ENCODE measurements around the gene ASS1.
A peak's percentile ranks its signal among the peaks of the same experiment; 100 is the strongest.

Gene ASS1

DNA sequence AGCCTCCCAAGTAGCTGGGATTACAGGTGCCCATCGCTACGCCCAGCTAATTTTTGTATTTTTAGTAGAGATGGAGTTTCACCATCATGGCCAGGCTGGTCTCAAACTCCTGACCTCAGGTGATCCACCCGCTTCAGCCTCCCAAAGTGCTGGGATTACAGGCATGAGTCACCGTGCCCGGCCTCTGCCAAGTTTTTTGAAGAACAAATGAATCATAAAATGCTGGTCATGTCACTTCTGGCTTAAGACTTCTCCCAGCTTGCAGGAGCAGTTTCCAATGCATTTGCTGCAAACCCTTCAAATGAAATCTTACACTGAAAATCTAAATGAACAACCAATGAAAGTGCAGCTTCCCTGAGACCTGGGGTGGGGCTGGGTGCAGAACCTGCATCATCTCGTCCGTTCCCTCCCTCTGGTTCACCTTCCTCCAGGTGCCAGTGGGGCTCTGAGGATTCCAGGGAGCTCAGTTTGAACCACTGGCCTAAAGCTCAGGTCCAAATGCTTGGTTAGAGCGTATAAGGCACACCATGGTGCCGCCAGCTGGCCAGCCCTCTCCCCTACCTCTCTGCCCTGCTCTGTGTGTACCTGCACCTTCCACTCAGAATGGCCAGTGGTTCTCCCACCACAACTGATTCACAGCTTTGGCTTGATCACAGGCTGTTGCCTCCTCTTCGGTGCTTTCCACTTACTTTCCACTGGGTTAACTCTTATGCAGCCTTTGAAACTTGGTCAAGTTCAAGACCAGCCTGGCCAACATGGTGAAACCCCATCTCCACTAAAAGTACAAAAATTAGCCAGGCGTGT, 94.9 kb downstream of the ASS1 start:
- DNase-seq = no peak

DNA sequence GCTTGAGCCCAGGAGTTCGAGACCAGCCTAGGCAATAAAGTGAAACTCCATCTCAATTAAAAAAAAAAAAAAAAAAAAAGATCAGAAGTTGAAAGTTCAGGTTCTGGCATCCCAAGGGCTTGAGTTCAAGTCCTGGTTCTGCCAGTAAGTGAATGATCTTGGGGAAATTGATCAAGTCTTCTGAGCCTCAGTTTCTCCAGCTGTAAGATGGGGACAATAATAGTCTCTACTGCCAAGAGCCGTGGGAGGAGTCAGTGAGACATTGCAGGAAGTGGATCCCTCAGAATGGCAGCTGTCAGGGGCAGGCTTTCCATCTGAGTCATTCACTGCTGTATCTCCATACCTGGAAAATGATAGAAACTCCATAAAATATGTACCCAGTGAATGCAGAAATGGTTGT, 96.8 kb downstream of the ASS1 start:
- no peak for DNase-seq

DNA sequence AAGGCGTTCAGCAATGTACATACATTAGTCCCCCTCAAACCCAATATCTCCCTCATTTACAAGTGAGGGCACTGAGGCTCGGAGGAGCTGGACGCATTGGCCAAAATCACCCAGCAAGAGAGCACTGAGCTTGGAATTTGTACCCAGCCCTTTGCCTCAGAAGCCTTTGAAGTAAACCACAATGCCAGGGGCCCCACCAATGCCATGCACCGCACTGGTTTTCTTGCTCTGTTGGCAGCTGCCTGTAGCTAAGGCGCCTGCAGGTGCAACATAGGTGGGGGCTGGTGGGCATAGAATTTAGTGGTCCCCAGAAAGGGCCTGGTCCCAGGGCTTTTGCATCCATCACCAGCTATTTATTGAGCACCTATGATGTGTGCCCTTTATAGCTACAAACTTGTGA, 97.3 kb downstream of the ASS1 start:
- no peak for DNase-seq

DNA sequence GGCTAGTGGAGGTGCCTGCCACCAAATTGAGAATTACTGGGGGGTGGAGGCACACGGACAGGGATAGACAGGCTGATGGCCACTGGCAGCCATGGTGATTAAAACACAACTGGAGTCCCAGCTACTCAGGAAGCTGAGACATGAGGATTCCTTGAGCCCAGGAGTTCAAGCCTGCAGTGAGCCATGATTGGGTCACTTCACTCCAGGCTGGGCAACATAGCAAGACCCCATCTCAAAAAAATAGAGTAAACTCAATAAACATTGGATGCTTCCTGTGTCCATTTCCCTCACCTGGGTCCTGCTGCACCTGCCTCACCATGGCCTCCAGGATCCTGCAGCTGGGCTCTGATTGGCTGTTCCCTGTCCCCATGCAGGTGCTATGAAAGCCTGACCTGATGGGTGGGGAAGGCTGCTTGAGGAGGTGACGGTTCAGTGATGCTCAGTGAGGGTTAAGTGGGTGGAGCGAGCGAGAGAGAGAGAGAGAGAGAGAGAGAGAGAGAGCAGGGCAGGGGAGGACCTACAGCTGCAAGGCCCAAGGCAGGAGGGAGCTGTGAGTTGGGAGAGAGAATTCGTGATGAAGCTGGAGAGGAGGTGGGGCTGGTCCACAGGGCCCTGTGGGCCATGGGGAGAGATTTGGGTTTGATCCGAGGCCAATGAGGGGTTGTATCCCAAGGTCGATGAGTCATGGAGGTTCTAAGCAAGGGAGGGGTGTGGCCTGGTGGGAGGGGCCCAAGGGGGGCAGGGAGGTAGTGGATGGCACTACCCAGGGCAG, 97.9 kb downstream of the ASS1 start:
- peak; percentile 89 for DNase-seq

- no peak for DNase-seq
Observed at GRCh38 chr9:130543368-130543767, 98.6 kb downstream of the ASS1 start.

DNA sequence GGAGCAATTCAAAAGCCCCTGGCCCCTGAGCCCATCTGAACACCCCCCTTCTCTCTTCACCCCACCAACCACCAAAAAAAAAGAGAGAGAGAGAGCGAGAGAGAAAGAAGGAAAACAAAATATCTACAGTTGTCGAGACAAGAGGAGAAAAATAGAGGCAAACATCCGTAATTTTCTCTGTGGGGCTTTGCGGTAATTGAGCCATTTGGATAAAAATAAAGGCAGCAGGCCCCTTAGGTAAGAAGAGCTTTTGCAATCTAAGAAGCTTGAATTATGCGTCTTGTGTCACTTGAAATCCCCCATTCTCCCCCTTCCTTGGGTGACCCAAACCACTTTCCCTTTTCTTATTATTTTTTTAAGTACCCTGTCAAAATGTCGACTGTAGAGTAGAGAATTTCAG, 99.1 kb downstream of the ASS1 start:
- DNase-seq = no peak

DNA sequence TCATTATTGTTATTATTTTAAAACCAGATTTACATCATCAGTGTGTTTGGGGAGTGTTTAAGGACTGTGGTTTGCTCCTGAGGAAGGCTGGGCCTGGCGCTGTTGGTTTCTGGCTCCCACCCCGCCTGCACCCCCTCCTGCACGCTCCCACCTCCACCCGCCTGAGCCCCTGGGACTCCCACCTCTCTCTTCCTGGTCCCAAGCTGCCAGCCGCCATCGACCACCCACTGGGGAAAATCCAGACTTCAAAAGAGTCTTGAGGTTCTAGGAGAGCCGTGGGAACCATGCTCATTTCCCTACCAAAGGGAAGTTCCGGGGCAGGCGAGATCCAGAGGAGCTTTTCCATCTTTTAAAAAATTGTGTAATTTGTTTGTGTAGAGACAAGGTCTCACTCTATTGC, 99.6 kb downstream of the ASS1 start:
- DNase-seq = no peak

- no peak for DNase-seq
Observed at GRCh38 chr9:130548103-130548502, 103.3 kb downstream of the ASS1 start.

DNA sequence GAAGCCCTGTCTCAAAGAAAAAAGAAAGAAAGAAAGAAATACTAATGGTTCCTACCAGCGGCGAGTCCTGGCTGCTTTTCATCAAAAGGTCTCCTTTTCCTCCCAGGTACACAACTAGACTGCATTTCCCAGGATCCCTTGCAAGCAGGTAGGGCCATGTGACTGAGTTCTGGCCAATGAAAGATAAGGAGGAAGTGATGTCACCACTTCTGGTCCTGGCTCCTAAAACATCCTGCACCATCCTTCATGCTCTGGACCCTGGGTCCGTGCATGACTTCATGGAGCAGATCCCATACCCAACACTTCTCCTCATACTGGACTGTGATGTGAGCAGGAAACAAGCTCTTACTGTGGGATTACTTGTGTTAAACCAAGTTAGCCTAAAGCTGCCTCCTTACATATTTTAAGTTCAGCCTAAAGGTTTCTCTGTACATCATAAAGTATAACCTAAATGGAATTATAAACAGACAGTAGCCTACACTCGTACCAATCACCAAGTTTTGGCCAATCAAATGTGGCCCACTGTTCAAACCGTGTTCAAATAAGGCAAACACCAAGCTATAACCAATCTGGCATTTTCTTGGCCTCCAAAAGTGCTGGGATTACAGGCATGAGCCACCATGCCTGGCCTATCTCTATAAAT, 104.5 kb downstream of the ASS1 start:
- DNase-seq = no peak
